Measurements from ENCODE around the gene SLC15A3.
"Not testable (repeated sequence)": the region's sequence is repeated elsewhere in the genome, so short reads cannot be mapped to it uniquely, and the experiment has no call there.

The SLC15A3 gene

DNA sequence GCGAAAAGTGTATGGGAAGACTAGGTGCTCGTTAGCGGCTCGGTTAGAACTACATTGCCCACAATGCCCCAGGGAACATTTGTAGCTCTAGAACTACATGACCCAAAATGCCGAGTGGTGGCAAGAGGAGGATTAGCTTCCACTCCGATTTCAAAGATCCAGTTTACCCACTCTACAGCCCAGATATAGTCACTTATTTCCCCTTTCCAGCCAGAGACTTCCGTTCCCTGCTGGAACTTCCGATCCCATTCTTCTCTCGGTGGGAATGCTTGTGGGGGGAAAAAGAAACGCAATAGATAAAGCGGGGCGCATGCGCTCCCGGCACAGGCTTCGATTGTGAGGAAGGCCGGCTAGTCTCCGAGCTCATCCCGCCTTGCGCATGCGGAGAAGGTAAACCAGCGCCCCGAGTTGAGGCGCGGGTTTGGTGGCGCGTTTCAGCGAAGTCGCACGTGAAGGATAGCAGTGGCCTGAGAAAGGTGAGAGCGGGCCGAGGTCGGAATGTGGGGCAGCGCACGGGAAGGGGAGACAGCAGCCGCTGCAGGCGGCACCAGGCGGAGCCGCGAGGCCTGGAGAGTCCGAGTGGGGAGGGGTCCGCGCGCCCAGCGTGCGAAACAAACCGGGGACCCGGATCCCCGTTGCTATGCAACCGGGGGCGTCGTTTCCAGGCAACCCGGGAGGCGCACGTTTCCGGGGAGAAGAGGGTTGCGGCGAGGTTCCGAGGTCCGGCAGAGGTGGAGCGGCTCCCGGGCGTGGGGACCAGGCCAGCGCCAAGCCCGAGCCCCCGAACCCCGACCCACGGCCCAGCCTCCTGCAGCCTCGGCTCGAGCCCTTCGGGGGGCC is 38.0 kb downstream of the SLC15A3 start, which contains the start of gene TMEM109:
Gene TMEM109 (plus strand): TSS at position 366 of the 840 bp plus-strand sequence. CDS start 5,536 bp downstream, outside the sequence.
- DNase-seq = peak; percentile 90
- ATAC-seq = peak; percentile 72

DNA sequence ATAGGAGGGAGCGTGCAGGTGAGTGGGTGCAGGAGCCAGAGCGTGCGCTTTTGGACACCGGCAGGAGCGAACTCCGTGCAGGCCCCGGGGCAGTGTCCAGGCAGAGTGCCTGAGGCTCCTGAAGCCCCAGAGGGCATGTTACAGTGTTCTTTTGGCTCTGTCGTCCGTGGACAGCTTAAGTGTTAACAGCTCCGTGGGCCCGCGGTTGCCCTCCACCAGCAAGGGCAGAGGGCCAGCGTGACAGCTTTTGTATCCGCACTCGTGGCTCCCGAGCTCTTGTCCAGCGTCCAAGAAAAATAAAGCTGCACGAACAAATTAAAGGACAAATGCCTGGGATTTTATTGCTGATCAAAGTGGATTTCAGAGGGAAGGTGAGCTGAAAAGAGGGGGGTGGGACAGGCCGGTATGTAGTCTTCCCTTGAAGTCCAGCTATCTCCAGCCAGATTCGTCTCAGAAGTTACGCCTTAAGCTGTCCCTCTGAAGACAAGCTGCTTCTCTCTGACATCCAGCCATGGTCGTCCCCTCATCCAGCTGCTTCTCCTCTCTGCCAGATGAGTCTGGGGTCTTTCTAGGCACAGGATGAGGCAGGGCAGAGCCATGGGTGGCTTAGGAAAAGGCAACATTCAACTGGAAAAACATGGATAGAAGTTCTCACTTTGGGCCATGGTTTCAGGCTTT is 39.0 kb downstream of the SLC15A3 start:
- ATAC-seq (no peak), DNase-seq (peak; percentile 19)

DNA sequence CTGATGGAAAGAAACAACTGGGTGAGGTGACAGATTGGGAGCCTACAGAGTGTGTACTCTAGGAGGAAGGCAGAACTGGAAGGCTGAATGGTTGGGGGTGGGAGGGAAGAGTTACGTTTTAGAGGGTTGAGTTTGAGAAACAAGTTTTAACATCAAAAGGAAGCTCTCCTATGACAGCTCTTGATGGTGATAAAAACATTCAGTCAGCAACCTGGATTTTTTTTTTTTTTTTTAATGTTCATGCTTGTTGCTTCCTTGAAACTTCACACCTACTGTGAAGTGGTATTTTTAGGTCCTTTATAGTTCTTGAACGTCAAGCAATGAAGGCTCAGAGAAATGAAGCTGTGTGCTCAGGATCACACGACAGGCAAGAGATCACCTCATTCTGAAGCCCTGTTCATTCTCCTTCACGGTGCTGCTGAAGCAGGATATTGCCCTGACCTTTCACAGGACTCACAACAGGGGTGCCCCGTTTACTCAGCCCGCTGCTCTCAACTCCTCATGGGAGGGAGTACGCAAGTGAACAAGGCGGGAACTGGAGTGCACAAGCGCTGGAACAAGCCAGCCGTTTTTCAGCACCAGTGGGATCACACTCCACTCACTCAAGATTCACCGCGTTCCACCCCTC is 39.6 kb downstream of the SLC15A3 start:
- peak; percentile 39 for DNase-seq
- ATAC-seq = no peak

DNA sequence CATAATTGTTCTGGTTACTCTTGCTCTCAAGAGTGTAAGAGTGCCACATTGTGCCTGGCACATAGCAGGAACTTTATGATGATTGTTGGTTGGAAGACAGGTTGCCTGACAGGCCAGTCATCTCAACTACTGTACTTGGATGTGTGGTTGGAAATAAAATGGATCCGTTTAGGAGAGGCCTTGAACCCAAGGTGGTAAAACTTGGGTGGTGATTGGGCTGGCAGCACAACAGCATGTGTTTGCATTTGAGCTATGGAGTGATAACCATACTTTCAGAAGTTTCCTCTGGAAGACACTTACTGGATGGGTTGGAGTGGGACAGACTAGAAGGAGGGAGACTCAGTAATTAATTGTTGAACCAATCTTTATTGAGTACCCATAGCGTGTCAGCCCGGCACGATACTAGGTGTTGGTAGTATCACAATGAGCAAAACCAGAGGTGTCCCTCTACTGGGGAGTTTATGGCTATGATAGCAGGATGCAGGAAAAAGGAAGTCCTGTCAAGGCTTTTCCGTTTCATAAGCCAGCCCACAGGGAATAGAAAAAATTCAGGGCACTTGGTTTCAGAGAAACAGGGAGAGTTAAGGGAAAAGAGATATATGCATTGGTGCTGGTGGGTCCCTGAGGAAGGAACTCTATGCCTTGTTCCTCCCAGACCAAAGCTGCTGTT is 41.1 kb downstream of the SLC15A3 start:
- DNase-seq (no peak), ATAC-seq (no peak)

DNA sequence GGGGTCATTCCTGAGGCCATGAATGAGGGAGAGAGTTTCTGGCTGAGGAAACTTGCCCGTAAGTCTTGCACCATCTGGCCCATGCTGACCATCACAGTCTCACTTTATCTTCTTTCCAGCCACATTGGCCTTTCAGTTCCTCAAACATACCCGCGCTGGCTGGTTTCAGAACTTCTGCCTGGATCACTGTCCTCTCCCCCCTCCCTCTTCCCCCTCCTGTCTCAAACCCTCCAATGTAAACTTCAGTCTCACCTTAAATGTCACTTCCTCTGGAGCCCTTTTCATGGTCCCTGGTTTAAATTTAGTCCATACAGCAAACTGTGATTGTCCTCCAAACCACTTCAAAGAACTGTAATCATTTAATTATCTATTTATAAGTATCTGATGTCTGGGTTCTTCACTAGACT is 41.7 kb downstream of the SLC15A3 start:
- DNase-seq (peak; percentile 21), ATAC-seq (no peak)

DNA sequence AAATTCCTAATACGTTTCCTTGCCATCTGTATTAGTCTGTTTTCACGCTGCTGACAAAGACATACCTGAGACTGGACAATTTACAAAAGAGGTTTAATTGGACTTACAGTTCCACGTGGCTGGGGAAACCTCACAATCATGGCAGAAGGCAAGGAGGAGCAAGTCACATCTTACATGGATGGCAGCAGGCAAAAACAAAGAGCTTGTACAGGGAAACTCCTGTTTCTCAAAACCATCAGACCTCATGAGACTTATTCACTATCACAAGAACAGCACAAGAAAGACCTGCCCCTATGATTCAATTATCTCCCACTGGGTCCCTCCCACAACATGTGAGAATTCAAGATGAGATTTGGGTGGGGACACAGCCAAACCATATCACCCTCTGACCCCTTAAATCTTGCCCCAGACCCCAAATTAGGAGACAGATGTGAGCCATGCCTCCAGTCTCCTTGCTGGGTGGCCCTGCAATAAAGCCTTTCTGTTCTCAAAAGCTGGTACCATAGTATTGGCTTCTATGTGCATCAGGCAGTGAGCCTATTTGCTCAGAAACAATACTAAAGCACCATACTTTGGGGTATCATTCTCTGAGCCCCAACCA is 42.2 kb downstream of the SLC15A3 start:
- ATAC-seq = not testable (repeated sequence)

DNA sequence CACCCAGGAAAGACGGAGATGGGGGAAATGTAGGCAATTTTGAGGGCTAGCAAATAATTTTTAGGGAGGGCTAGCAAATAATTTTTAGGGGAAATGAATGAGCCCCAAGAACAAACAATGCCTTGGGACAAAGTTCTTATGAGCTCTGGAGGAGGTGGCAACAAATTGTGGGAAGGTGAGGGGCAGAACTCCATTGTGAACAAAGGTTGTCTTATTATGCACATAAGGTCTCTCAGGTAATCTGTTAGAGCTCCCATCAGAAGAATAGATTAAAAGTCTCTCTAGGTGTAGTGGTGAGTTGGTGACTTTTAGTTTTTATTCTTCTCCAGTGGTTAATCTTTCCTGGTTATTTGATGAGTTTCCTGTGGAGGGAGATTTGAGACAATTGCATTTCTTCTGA is 43.2 kb downstream of the SLC15A3 start:
- DNase-seq = no peak
- ATAC-seq = no peak

More for the DNA sequence above, 42.2 kb downstream of the SLC15A3 start:
- not testable (repeated sequence) for DNase-seq

DNA sequence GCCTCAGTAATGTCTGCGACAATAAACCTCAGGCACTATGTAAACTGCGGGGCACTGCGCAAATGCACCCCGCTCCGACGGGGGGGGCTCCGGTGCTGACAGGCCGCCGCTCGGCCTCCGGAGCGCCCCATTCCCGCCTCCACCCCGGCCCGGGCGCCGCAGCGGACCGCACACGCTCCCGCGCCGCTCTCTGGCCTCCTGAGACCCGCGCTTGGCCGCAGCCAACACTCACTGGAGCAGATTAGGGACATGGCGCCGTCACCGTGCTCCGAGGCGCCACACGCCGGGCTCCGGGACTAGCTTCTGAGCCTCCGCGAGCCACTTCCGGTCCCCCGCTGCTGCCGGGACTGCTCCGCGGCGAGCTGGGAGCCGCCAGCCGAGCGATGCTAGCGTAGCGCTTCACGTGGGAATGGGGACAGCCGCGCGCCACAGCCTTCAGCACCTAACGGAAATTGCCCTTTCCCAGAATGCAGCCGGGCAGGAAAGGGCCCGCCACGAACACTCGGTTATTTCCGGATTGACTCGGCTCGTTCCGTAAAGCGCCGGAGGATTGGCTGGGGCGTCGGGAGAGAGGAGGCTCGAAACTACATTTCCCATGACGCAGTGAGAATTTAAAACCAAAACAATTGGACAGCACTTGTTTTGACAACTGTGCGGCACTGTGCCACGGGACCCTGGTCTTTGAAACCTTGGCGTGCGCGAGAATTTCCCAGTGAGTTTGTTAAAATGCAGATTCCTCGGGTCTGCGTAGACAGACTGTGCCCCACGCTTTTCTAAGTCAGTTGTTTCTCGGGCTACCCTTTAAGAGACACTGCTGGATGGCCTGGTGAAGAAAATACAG is 45.6 kb downstream of the SLC15A3 start, which contains the start of gene PRPF19:
Gene PRPF19 (minus strand): TSS at position 454 of the 841 bp plus-strand sequence. CDS start 203 bp downstream, at position 251.
- DNase-seq (peak; percentile 99), ATAC-seq (peak; percentile 94)

DNA sequence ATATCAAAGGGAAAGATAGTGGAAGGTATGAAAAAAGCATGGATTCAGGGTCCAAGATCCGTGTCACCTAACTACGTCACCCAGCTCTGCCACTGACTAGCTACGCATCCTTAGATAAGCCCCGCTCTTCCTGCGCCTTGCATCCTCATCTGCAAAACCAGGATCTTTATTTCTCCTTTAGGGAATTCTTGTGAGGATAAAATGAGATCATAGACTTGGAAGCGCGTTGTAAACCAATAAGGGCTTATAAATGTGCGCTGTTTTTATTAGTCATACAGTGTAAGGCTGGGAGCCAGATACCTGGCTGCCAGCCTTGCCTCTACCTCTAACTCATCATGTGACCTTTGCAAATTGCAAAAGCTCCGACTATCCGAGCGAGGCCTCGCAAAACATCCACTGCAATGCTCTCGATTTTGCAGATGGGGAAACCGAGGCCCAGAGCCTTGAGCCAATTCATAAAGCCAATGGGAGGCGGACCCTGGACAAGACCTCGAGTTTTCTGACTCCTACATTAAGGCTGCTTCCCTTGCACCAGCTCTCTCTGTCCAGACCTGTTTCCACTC is 46.3 kb downstream of the SLC15A3 start:
- no peak for DNase-seq

DNA sequence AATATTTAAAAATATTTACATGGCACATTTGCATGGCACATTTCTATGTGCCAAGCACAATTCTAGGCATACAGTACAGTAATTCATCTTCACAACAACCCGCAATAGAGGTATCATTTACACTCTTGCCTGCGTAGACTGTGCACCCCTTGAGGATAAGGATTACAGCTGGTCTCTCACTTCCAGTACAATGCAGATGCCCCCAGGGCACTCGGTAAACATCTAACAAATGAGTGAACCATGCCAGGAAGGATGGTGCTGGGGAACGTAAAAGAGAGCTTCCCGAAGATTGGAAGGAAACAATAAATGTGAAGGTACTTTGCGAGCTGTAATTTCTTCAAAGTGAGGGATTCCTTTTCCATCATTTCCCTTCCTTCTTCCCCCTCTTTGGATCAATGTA is 46.9 kb downstream of the SLC15A3 start:
- ATAC-seq (no peak), DNase-seq (no peak)

More for the DNA sequence above, 46.3 kb downstream of the SLC15A3 start:
- ATAC-seq = peak; percentile 22

DNA sequence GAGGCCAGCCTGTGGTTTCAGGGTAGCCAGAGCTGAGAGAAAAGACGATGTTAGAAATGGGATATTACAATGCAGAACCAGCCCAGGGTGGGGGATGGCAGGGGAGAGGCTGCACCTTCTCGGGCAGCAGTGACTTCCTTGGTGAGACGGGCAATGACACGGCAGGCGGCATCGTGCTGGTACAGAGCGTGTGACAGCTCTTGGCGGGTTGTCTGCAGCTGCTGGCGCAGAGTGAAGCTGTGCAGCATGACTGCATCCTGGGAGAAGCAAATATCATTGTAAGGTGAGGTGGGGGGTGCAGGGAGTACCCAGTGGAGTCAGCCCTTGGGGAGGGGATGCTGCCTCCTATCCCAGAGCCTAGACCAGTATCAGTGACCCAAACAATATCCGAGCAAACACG is 49.4 kb downstream of the SLC15A3 start:
- ATAC-seq (no peak), DNase-seq (no peak)

DNA sequence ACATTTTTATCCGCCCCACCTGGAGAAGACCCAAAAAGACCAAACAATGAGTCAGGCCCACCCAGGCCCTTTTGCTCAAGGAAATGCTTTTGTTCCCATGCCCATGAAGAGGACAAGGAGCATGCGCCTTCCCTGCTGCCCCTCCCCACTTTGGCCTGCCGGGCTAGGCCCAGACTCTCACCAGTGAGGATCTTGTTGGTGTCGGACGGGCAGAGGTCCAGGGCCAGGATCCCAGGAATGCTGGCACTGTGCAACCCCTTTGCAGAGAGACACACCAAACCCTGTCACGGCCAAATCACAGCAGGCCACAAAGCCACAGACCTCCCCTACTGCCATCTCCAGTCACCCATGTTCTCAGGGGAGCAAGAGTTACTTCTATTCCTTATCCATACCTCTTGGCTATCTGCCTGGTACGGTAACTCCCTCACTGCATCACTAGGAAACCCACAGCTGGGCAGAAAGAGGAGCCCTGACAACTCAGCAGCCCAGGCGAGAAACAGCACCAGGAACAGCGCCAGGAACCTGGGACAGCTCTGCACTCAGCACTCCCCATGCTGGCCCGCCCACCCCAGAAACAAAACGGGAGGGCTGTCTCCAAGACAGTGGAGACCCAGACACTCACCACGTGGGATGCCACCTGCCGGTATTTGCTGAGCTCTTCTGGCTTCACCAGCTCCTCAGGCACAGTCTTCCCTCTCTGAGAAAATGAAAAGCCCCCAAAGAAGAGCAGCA is 51.1 kb downstream of the SLC15A3 start:
- no peak for DNase-seq
- ATAC-seq = no peak

DNA sequence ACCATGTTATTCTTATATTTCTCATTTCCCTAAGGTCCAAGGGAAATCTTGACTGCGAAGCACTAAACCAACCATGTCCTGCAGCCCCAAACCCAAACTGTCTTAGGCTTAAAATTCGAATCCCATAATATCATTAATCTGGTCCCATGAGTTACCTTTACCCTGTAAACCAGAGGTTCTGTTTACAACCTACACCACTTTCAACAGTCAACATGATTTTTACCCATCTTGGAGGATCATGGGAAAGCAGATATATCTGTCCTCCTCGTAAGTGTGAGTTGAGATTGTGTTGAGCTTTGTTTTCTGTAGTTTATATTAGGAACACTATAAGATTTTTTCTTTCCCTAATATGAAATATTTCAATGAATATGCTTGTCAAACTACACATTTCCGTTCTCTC is 52.0 kb downstream of the SLC15A3 start:
- no peak for ATAC-seq
- no peak for DNase-seq

DNA sequence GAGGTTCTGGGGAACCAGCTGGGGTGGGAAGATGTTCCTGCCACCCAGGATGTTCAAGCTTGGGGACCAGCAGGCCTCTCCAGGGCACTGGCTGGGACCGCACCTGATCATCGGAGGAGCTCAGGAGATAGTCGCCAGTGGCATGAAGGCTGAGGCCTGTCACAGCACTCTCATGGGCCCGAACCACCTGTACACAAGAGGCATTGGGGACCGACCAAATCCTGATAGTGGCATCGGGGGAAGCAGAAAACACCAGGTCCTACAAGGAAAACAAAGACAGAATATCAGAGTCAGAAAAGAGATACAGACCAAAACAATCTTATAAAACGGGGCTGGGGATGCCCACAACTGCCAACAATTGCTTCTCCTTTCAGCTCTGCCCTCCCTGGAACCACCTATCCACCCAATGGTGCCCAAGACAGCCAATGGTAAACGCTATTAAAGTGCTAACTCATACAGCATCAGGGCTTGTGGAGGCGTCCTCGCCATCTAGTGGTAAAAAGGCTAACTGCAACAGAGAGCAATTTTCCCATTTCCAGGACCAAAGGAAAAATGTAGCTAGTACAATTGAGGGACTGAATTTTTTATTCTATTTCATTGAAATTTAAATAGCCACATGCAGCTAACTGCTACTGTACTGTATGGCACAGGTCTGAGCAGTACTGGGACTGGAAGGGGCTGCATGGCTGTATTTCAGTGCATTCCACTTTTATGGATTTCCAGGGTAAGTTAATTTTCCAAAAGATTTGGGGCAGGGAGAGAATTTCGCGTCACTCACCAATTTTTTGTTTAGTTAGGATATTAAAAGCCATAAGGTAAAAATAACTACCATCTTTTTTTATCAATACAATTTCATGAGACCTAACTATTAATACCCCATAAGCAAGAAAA is 52.7 kb downstream of the SLC15A3 start:
- ATAC-seq (no peak), DNase-seq (no peak)

DNA sequence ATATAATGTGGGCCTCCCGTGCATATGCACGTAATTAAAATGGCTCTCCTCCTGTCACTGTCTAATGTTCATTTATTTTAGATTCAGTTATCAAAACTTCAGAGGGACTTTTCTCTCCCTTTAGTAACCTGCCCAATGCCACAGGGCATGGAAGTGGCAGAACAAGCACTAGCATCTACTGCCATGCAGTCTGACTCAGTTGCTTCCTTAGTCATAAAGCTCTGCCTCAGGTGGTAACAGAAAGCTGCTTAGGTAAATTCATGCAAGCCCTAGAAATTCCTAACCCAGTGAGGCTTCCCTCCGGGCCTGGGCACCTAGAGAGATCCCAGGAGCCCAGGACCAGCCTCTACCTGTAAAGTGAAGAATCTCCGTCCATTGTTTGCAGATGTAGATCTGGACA is 54.5 kb downstream of the SLC15A3 start:
- ATAC-seq (no peak), DNase-seq (no peak)

DNA sequence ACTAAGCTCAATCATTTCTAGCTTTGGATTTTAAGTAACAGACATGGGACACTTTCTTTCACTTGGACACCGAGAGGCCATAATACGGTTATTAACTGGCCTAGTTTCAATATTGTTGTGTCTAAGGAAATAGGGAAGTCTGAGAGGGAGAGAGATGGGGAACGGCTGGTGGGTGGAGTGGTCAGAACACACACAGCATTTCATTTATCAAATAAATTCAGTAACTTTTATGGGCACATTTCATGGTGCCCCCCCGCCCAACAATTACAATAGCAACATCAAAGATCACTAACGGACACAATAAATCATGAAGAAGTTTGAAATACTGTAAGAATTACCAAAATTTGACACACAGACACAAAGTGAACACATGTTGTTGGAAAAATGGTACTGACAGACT is 56.3 kb downstream of the SLC15A3 start:
- no peak for DNase-seq

DNA sequence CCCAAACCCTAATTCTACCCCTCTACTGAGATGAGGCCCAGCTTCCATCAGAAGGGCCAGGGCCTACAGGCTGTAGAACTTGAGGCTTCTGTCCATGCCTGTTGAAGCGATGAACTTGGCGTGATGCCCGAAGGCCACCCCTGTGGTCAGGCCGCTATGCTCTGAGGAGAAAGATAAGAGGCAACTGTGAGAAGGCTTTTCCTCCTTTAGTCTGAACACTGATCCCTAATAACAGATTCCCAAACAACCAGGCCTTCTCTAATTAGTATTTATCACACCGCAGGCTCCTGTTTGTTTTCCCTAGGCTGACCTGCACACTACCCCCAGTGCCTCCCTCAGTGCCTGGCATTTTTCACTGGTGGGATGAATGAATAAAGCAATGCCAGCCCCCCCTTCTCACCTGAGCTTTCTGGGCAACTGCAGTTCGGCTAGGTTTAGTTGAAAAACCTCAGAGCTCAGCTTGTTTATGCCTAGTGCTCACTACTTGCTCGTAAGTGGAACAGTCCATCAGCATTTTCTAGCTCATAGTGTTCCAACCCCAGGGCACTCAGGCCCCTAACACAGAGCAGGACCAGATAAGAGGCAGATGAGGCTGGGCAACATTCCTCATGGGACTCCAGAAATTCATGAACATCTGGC is 60.8 kb downstream of the SLC15A3 start:
- ATAC-seq (no peak), DNase-seq (no peak)

More for the DNA sequence above, 56.3 kb downstream of the SLC15A3 start:
- no peak for ATAC-seq

DNA sequence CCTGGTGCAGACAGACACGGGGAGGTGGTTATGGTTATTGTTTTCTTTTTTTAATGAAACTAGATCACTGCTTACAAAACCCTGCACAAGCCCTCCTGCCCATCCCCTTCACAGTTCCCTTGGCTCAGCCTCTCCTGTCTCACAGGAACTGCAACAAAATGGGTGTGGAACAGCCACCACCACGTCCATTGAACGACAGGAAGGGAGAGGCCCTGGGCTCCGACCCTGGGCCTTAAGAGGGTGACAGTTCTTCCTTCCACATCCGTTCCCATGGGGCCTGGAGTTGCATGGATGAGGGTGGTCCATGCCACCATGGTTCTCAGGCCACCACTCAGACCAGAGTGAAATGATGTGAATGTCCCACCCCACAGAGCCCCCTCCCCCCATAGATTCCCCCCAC is 61.3 kb downstream of the SLC15A3 start:
- DNase-seq = no peak
- ATAC-seq = no peak

Measured in stimulated activated naive CD8-positive, alpha-beta T cell treated with anti-CD3 and anti-CD28 coated beads, Interleukin-15, Interleukin-2, amounts not matched to agents 100 U/mL and 50 U/mL, for 24 hours (primary cell).